Ureter (tissue), 1 donor: ENCODE results near the gene SLAMF6. TPM values are rescaled to one million over a fixed set of nuclear protein-coding genes. Genes with fewer than 3 reads are reported as not detected.
"Not testable (repeated sequence)": the region's sequence is repeated elsewhere in the genome, so short reads cannot be mapped to it uniquely, and the experiment has no call there.

Experiments used
- DNase-seq: peaks from one replicate; pipeline ENCODE4 v3.0.0-alpha.2; 2020; ENCODE audit warnings: low spot score
- total RNA-seq: library from RNA; stranded (reverse); gene quantifications from one replicate; pipeline ENCODE4 v1.2.4, GENCODE V29; 2023
- donor health status: DM: yes; HTN: yes; CAD: no.

The SLAMF6 gene
- total RNA-seq, 1 donor from 2014 or later, result 3.0 TPM

GRCh38 chr1:160542303-160542945 lies 19.4 kb upstream of the SLAMF6 start:
- DNase-seq, result no peak

DNA sequence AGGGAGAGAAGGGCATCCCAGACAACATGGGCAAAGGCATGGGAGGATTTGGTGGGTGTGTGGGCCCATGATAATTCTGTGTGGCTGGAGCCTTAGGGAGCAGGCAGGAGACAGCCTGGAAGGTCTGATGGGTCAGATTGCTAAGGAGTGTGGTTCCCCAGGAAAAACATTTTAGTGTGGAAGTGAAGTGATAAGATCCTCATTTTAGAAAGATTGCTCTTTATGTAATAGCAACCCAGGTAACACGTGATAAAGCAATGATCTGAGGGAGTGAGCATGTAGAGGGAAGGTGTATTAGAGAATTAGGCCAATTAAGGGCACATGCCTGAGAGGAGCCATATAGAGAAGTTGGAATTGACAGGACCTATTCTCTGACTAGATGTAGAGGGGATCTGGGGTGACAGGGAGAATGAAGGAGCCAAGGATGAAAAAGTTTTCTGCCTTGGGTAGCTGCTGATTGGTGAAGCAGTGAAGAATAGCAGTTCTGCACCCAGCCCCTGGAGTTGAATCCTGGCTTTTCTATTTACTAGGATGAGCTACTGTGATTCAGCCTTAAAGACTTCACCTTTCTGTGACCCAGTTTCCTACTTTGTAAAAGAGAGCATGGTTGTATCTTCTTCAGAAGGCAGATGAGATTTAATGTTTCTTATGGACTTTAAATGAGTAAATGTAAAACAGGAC lies 18.7 kb upstream of the SLAMF6 start:
- DNase-seq, result no peak

- DNase-seq, result no peak
Measured at GRCh38 chr1:160540859-160541233, 17.8 kb upstream of the SLAMF6 start.

DNA sequence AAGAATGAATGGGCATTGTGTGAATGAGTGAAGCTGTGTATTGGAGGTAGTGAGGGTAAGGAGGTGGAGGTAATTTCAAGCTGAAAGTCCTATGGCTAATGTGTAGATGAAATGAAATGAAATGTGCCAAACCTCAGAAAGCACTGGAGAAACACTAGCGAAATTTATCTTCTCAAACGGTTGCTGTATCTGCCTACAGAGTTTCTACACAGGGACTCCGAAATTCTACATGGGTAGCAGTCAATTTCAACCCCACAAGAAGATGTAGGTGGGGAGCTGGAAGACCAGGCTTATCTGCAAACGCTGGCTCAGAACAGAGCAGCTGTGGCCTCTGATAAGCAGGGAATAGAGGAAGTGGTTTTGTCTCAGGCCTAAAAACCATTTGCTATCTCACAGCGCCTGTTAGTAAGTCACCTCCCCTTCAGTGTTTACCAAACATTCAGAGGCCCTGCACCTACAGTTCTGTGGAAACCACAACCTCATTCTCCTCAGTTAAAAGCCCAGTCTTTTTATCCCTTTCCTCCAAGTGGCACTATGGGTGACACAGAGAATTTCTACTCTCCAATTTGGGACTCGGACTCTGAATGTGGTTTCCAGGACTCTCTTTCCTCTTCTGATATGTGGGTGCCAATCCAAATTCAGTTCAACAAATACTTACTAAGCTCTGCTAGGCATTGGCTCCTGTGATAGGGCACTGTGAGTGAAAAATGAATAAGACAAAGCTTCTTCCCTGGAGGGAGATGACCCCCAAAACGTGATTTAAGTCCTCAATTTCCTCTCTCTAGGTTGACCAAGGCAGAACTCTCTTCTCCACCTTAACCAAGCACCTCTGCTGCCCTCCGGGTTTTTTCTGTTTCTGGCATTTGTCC lies 17.2 kb upstream of the SLAMF6 start:
- DNase-seq, result no peak

GRCh38 chr1:160539684-160539989 lies 16.6 kb upstream of the SLAMF6 start:
- DNase-seq, result no peak

DNA sequence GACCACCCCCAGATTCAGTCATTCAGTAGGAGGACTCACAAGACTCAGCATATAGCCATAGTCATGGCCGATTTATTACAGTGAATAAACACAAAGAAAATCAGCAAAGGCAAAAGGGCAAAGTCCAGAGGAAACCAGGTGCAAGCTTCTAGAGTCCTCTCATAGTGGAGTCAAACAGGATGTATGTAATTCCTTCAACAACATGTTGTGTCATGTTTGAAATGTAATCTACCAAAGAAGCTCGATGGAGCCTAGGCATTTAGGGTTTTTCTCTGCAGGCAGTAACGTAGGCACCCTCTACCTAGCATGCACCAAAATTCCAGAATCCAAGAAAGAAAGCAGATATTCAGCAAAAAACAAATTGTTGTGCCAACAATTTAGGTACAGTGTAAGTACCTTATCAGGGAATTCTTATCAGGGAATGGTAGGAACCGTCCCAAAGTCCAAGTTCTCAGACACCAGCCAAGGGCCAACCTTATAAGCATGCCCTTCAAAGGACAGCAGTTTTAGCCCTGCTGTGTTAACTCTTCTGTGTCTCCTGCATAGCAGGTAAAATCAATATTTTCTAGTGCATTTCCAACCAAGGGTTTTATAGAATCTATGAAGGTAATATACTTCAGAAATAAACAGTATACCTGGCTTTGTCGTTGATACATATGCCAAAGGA lies 16.1 kb upstream of the SLAMF6 start:
- DNase-seq, result no peak

DNA sequence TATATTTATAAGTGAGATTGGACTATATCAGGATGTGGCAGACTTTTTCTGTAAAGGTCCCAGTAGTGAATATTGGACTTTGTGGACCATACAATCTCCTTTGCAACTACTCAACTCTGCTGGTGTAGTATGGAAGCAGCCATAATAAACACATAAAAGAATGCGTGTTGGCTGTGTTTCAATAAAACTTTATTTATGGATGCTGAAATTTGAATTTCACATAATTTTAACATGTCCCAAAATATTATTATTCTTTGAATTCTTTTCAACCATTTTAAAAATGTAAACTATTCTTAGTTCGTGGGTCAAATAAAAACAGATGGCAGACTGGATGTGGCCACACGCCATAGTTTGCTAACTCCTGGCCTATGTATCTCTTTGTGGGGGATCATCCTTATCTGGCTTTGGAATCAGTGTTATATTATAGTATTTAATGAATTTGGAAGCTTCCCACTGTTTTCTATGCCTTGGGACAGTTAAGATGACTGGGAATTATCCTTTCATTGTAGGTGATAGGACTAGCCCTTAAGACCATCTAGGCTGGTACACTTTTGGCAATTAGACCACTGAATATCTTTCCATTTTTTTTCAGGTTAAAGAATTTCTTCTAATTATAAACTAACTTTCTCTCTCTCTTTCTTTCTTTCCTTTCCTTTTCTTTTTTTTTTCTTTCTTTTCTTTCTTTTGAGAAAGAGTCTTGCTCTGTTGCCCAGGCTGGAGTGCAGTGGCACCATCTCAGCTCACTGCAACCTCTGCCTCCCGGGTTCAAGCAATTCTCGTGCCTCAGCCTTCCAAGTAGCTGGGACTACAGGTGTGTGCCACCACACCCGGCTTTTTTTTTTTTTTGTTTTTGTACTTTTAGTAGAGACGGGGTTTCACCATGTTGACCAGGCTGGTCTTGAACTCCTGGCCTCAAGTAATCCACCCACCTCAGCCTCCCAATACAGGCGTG lies 14.9 kb upstream of the SLAMF6 start:
- DNase-seq, result no peak

- no peak for DNase-seq
Measured at GRCh38 chr1:160534823-160535605, 12.0 kb upstream of the SLAMF6 start.

DNA sequence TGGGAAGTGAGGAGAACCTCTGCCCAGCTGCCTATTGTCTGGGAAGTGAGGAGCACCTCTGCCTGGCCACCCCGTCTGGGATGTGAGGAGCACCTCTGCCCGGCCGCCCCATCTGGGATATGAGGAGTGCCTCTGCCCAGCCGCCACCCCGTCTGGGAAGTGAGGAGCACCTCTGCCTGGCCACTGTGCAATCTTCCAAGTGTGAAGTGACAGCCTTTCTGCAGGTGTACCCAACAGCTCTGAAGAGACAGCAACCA lies 9.4 kb upstream of the SLAMF6 start:
- not testable (repeated sequence) for DNase-seq

DNA sequence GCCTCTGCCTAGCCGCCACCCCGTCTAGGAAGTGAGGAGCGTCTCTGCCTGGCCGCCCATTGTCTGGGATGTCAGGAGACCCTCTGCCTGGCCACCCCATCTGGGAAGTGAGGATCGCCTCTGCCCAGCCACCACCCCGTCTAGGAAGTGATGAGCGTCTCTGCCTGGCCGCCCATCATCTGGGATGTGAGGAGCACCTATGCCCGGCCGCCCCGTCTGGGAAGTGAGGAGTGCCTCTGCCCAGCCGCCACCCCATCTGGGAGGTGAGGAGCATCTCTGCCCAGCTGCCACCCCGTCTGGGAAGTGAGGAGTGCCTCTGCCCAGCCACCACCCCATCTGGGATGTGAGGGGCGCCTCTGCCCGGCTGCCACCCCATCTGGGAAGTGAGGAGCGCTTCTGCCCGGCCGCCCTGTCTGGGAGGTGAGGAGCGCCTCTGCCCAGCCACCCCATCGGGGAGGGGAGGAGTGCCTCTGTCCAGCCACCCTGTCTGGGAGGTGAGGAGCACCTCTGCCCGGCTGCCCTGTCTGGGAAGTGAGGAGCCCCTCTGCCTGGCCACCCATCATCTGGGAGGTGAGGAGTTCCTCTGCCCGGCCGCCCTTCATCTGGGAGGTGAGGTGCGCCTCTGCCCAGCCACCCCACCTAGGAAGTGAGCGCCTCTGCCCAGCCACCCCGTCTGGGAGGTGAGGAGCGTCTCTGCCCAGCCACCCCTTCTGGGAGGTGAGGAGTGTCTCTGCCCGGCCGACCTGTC lies 8.9 kb upstream of the SLAMF6 start:
- not testable (repeated sequence) for DNase-seq

GRCh38 chr1:160529401-160529952 lies 6.4 kb upstream of the SLAMF6 start:
- DNase-seq, result not testable (repeated sequence)

GRCh38 chr1:160523789-160524188 lies 734 bp upstream of the SLAMF6 start:
- not testable (repeated sequence) for DNase-seq

GRCh38 chr1:160522136-160522535 lies 919 bp downstream of the SLAMF6 start:
- no peak for DNase-seq

DNA sequence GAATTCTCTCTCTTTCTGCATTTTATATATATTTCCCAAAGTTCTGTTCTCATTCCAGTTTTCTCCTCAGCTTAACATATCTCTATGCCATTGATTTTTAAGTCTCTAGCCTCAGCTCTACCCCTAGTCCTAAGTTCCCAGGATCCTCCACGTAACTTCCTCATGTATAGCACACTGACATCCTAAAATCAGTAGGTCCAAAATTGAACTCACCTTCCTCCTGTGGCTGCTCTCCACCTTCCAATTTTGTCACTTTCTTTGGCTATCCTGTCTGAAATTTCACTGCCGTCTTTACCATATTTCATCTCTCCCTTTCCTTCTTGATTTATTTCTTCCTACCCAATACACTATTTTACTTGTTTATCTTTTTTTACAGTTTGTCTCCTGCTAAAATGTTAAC lies 1.5 kb downstream of the SLAMF6 start:
- DNase-seq, result no peak

- no peak for DNase-seq
Measured at GRCh38 chr1:160520999-160521398, 2.1 kb downstream of the SLAMF6 start.

DNA sequence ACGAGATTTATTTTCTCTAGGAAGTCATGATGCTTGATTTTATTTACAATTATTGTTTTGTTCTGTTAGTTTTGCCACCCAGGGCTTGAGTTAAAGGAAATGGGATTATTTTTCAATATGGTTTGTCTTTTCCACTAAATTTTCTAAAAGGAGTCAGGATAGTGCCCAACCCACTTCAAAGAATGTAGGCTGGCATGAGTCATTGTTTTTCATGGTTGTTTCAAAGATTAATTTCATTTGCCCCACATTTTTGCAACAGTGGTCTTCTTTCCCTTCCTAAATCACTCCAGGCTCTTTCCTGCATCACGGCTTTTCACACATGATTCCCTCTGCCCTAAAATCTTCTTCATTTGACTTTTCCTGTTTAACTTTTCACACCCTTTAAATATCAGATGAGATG lies 2.5 kb downstream of the SLAMF6 start:
- no peak for DNase-seq

DNA sequence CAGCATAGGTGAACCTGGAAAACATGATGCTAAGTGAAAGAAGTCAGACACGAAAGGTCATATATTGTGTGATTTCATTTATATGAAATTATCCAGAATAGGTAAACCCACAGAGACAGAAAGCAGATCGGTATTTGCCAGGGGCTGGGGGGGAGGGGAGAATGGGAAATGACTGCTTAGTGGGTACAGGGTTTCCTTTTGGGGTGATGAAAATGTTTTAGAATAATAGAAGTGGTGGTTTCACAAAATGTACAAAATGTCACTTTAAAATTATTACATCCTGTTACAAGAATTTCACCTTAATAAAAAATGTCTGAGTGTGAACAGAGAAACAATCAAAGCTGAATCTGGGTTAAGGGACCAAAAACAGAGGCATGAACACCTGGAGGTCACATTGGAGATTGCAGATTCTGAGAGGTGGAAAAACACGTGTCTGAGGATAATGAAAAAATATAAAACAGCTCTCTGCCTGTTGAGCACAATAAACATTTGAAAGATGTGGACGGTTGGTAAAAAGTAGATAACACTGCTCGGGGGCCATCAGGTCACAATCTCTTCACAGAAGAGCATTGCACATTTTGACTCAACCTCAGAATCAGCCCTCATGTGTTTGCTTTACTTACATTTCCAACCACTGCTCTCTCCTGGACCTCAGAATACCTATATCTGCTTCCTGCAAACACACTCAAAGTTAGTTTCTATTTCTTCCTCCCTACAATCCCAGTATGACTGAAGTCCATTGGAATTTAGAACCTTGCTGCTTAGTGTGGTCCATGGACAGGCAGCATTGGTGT lies 3.2 kb downstream of the SLAMF6 start:
- DNase-seq, result no peak

- not testable (repeated sequence) for DNase-seq
Measured at GRCh38 chr1:160517519-160517918, 5.5 kb downstream of the SLAMF6 start.

DNA sequence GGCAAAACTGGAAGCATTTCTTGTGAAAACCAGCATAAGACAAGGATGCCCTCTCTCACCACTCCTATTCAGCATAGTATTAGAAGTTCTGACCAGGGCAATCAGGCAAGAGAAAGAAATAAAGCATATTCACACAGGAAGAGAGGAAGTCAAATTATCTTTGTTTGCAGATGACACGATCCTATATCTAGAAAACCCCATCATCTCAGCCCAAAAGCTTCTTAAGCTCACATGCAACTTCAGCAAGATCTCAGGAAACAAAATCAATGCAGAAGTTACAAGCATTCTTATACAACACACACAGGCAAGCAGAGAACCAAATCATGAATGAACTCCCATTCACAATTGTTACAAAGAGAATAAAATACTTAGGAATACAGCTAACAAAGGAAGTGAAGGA lies 7.1 kb downstream of the SLAMF6 start:
- not testable (repeated sequence) for DNase-seq
